ENCODE data around the gene TTF2. TPM values are rescaled to one million over a fixed set of nuclear protein-coding genes. Genes with fewer than 3 reads are reported as not detected.

Gene TTF2
- total RNA-seq, 2 experiments from 2014 or later: 126 to 127 TPM

- intact Hi-C loops (cut with micrococcal nuclease): no loop called here
- Mint-ChIP-seq H3K4me1 (ENCODE audit: low read depth) (peaks cover 40% of the 10 kb centered on the region), H3K27ac (no peak overlapping the region), H3K4me3 (no peak overlapping the region), H3K9me3 (no peaks in the 10 kb centered on the region), H3K36me3 (ENCODE audit: low read depth) (peaks cover 65% of the 10 kb centered on the region), H3K27me3 (no peaks in the 10 kb centered on the region)
- TF ChIP-seq, protein P1, sequence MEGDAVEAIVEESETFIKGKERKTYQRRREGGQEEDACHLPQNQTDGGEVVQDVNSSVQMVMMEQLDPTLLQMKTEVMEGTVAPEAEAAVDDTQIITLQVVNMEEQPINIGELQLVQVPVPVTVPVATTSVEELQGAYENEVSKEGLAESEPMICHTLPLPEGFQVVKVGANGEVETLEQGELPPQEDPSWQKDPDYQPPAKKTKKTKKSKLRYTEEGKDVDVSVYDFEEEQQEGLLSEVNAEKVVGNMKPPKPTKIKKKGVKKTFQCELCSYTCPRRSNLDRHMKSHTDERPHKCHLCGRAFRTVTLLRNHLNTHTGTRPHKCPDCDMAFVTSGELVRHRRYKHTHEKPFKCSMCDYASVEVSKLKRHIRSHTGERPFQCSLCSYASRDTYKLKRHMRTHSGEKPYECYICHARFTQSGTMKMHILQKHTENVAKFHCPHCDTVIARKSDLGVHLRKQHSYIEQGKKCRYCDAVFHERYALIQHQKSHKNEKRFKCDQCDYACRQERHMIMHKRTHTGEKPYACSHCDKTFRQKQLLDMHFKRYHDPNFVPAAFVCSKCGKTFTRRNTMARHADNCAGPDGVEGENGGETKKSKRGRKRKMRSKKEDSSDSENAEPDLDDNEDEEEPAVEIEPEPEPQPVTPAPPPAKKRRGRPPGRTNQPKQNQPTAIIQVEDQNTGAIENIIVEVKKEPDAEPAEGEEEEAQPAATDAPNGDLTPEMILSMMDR (IDR thresholded peaks at IDR 0.05): peak; percentile 62
- DNase-seq: peak; percentile 42
- ChIA-PET POLR2A (interaction anchor here (1.0 to 2.1 kb wide), 2 partner anchors 26 to 60 kb away, joined by 3 to 6 read pairs; no protein-coding TSS in a partner anchor), CTCF (interaction anchor here (0.6 to 5.8 kb wide), 13 partner anchors 15 to 511 kb away, joined by 3 to 39 read pairs (median 6); no protein-coding TSS in a partner anchor)
- peak; percentile 83 for ATAC-seq
These were observed 7.6 kb downstream of the TTF2 start for GRCh38 chr1:117067533-117068370.

DNA sequence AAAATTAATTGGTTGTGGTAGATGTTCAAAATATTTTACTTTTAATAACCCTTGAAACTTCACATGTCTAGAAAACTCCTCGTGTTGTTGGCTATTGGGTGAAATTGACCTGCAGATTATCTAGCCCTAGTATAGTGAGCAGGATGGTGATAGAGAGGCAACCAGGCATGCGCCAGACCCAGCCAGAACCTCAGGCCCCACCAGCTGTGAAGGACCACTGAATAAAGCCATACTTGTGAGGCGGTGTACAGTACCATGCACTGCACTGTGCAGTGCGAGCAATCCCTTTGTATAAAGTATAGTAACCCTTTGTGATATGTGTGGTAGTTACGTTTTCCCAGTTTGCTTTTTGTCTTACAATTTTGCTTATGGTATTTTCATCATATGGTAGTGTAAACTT, 8.5 kb downstream of the TTF2 start:
- H3K4me1 Mint-ChIP-seq (ENCODE audit: low read depth): peaks cover 35% of the 10 kb centered on the region
- H3K27me3 Mint-ChIP-seq: no peaks in the 10 kb centered on the region
- ATAC-seq (no peak), DNase-seq (no peak)
- peaks cover 64% of the 10 kb centered on the region for H3K36me3 Mint-ChIP-seq (ENCODE audit: low read depth)
- ChIA-PET CTCF (interaction anchor here (0.6 to 5.8 kb wide), 10 partner anchors 14 to 344 kb away, joined by 3 to 39 read pairs (median 6); no protein-coding TSS in a partner anchor), POLR2A (interaction anchor here (0.6 to 2.1 kb wide), 4 partner anchors 9 to 666 kb away, joined by 3 to 11 read pairs (median 4); partner anchors contain the start of gene TTF2)
- no peaks in the 10 kb centered on the region for H3K9me3 Mint-ChIP-seq
- no peak overlapping the region for H3K4me3 Mint-ChIP-seq
- intact Hi-C loops (cut with micrococcal nuclease): no loop called here
- H3K27ac Mint-ChIP-seq: no peak overlapping the region
- TF ChIP-seq, protein P1 (IDR thresholded peaks at IDR 0.05): no peak

DNA sequence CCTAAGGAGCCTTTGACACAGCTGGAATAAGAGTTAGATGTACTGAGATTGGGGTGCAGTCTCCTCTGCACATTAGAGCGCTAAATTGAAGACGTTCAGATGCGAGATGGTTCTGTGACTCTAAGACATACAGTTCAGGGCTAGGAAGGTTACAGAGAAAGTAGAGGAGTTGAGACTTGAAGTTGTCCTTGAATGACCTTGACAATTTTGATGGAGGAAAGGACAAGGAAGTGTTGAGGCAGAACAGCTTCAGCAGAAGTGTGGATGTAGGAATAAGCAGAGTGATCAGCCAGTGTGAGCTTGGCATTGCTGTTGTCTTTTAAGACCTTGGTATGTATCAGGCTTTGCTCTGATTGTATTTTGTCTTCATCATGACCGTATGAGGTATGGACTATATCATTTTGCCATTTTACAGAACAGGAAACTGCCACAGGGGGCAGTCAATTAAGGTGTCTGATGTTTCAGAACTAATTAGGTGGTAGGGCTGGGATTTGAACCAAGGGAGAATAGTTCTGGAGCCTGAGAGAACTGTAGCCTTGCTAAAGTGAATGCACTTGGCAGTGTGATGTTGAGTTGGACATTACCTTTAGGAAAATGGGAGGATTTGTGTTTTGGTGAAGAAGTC, 9.2 kb downstream of the TTF2 start:
- Mint-ChIP-seq H3K36me3 (ENCODE audit: low read depth) (peaks cover 63% of the 10 kb centered on the region), H3K27me3 (no peaks in the 10 kb centered on the region), H3K27ac (peak overlapping the region; percentile 35), H3K9me3 (no peaks in the 10 kb centered on the region), H3K4me1 (ENCODE audit: low read depth) (peaks cover 31% of the 10 kb centered on the region), H3K4me3 (no peak overlapping the region)
- CTCF ChIA-PET: interaction anchor here (0.9 to 5.8 kb wide), 5 partner anchors 13 to 345 kb away, joined by 3 to 39 read pairs (median 10); no protein-coding TSS in a partner anchor
- ATAC-seq (peak; percentile 28), DNase-seq (no peak)
- POLR2A ChIA-PET: interaction anchor here (0.6 to 2.1 kb wide), 2 partner anchors 9 to 667 kb away, joined by 3 to 11 read pairs; partner anchors contain the start of gene TTF2
- TF ChIP-seq, protein P1 (IDR thresholded peaks at IDR 0.05): no peak
- intact Hi-C loops (cut with micrococcal nuclease): no loop called here

GRCh38 chr1:117070124-117070523, 10.0 kb downstream of the TTF2 start:
- intact Hi-C loops (cut with micrococcal nuclease): no loop called here
- peak; percentile 65 for ATAC-seq
- ChIA-PET POLR2A (interaction anchor here (2.1 kb wide), 1 partner anchor 10 kb away, joined by 11 read pairs; the partner anchor contains the start of gene TTF2), CTCF (interaction anchor here (0.9 to 5.8 kb wide), 5 partner anchors 10 to 346 kb away, joined by 3 to 39 read pairs (median 4); no protein-coding TSS in a partner anchor)
- no peak overlapping the region for H3K27ac Mint-ChIP-seq
- no peak for DNase-seq
- TF ChIP-seq, protein P1 (IDR thresholded peaks at IDR 0.05): no peak
- H3K36me3 Mint-ChIP-seq (ENCODE audit: low read depth): peaks cover 66% of the 10 kb centered on the region
- peaks cover 30% of the 10 kb centered on the region for H3K4me1 Mint-ChIP-seq (ENCODE audit: low read depth)
- no peak overlapping the region for H3K4me3 Mint-ChIP-seq
- no peaks in the 10 kb centered on the region for H3K27me3 Mint-ChIP-seq
- no peaks in the 10 kb centered on the region for H3K9me3 Mint-ChIP-seq
